HepG2 (cell line): Measurements from ENCODE around the gene APC2. TPM values are rescaled to one million over a fixed set of nuclear protein-coding genes. Genes with fewer than 3 reads are reported as not detected.

ENCODE experiments used
- BORCS8-MEF2B ChIP-seq: sonication (generic); formaldehyde crosslinking; IDR thresholded peaks from 2 replicates; pipeline ENCODE4 v1.8.0; 2022; ENCODE audit warnings: mild to moderate bottlenecking, missing genetic modification reagents
- CCAR2 ChIP-seq: fragments of 200-400 bp; formaldehyde crosslinking; optimal IDR thresholded peaks from 2 replicates; pipeline ENCODE3; 2018; ENCODE audit warnings: low read depth, mild to moderate bottlenecking, low read length, moderate library complexity
- KDM3A ChIP-seq: IDR thresholded peaks from 2 replicates; pipeline ENCODE4 v1.6.1; 2018; ENCODE audit warnings: low read depth, missing compliant biosample characterization
- MAZ ChIP-seq, 2 experiments: sonication (generic) in 1 of 2; formaldehyde crosslinking in 1 of 2; IDR thresholded peaks; 2 replicates each; pipeline versions ENCODE4 v1.5.0 to v1.6.1; 2012 to 2020; ENCODE audit warnings: low read depth in 2 of 2, mild to moderate bottlenecking in 2 of 2, borderline replicate concordance in 1 of 2, improper control_type of control experiment in 1 of 2, low read length in 1 of 2, missing genetic modification reagents in 1 of 2, moderate library complexity in 1 of 2
- MED8 ChIP-seq: sonication (generic); formaldehyde crosslinking; IDR thresholded peaks from 2 replicates; pipeline ENCODE4 v1.8.1; 2023; ENCODE audit warnings: mild to moderate bottlenecking, missing genetic modification reagents; ENCODE audit not compliant: insufficient replicate concordance
- WIZ ChIP-seq: sonication (generic); formaldehyde crosslinking; IDR thresholded peaks from 2 replicates; pipeline ENCODE4 v1.5.1; 2020; ENCODE audit warnings: mild to moderate bottlenecking, missing genetic modification reagents
- ZNF335 ChIP-seq: sonication (generic); formaldehyde crosslinking; IDR thresholded peaks from 2 replicates; pipeline ENCODE4 v1.4.0; 2020; ENCODE audit warnings: missing genetic modification reagents
- ZNF33A ChIP-seq: sonication (generic); formaldehyde crosslinking; IDR thresholded peaks from 2 replicates; pipeline ENCODE4 v1.5.1; 2020; ENCODE audit warnings: missing genetic modification reagents, mild to moderate bottlenecking, moderate library complexity, borderline replicate concordance
- ZNF383 ChIP-seq: sonication (generic); formaldehyde crosslinking; IDR thresholded peaks from 2 replicates; pipeline ENCODE4 v1.4.0; 2020; ENCODE audit warnings: missing genetic modification reagents, mild to moderate bottlenecking, borderline replicate concordance
- ZNF510 ChIP-seq: sonication (generic); formaldehyde crosslinking; IDR thresholded peaks from 2 replicates; pipeline ENCODE4 v1.4.0; 2020; ENCODE audit warnings: low read depth, mild to moderate bottlenecking, missing genetic modification reagents
- ZNF564 ChIP-seq: sonication (generic); formaldehyde crosslinking; IDR thresholded peaks from 2 replicates; pipeline ENCODE4 v1.8.1; 2023; ENCODE audit warnings: mild to moderate bottlenecking, missing genetic modification reagents
- polyA plus RNA-seq, 8 experiments: library from polyadenylated mRNA; depleted of rRNA in 3 of 8; stranded (reverse) in 7 of 8; unstranded in 1 of 8; fragments of >200 nt; fragmentation: Illumina TruSeq in 4 of 8; extraction: Trizol in 4 of 8; gene quantifications; 2 replicates each; pipeline versions ENCODE4 v1.2.1 to v1.2.3, GENCODE V29; 2011 to 2016; ENCODE audit warnings: low read depth in 4 of 8, missing spikeins in 1 of 8, mixed read lengths in 1 of 8; ENCODE audit not compliant: insufficient read depth in 1 of 8
- total RNA-seq, 5 experiments: library from RNA; depleted of rRNA; stranded (reverse); fragments of >200 nt; fragmentation: Illumina TruSeq; extraction: Trizol; gene quantifications; 2 replicates each; pipeline ENCODE4 v1.2.3, GENCODE V29; 2016; ENCODE audit warnings: low read depth in 1 of 5
- TF ChIP-seq, protein P1 (sequence below): sonication (generic); formaldehyde crosslinking; IDR thresholded peaks from 2 replicates; pipeline ENCODE4 v1.9.0; 2021; ENCODE audit warnings: missing genetic modification reagents, mild to moderate bottlenecking, borderline replicate concordance
- TF ChIP-seq, protein P2 (sequence below): sonication (generic); formaldehyde crosslinking; IDR thresholded peaks from 2 replicates; pipeline ENCODE4 v1.5.0; 2020; ENCODE audit warnings: mild to moderate bottlenecking, missing genetic modification reagents
- TF ChIP-seq, protein P3 (sequence below): fragments of 450-650 bp; IDR thresholded peaks from 2 replicates; pipeline ENCODE4 v1.6.1; 2017
- TF ChIP-seq, protein P4 (sequence below): sonication (generic); formaldehyde crosslinking; IDR thresholded peaks from 2 replicates; pipeline ENCODE4 v1.8.1; 2023; ENCODE audit warnings: mild to moderate bottlenecking, moderate library complexity, missing genetic modification reagents
- TF ChIP-seq, protein P5 (sequence below): sonication (generic); formaldehyde crosslinking; IDR thresholded peaks from 2 replicates; pipeline ENCODE4 v1.8.1; 2023; ENCODE audit warnings: mild to moderate bottlenecking, missing genetic modification reagents

APC2 gene
- total and polyA plus RNA-seq, 2 of the 13 experiments (the other 11 are each of a cell fraction or from before 2014, with no cell fraction given) = 0.08 to 0.22 TPM

DNA sequence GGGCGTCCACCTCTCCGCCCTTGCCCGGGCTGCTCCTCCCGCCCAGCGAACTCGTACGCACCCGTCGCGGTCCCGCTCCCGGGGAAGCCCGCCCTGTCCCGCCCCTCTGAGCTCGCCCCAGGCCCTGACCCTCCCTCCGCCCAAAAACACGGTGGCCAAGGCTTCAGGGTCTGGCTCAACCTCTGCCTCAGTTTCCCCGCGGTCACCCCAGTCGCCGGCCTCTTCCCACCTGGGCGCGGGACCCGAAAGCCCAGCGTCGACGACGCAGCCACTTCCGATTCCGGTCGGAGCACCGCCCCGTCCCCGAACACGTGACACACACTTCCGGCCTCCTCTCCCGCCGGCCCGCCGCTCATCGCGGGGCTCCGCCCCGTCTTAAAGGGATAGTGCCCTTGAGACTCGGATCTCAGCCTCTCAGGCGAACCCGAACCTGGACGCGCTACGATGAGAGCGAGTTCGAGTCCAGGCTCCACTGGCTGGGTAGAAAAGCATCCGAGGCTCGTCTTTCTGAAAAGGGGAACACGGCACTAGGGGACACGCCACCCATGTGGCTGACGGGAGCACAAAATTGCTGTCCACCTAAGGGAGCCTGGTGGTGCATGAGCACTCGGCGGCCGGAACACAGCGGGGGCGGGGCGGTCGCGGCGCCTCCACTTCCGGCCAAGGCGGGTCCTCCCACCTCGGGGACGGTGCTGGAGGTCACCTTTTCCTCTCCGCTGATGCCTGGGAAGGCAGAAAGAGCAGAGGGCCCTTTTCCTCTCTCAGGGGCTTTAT lies 29.2 kb downstream of the APC2 start, which contains the start of gene C19orf25 (continued):
- TF ChIP-seq, protein P1, sequence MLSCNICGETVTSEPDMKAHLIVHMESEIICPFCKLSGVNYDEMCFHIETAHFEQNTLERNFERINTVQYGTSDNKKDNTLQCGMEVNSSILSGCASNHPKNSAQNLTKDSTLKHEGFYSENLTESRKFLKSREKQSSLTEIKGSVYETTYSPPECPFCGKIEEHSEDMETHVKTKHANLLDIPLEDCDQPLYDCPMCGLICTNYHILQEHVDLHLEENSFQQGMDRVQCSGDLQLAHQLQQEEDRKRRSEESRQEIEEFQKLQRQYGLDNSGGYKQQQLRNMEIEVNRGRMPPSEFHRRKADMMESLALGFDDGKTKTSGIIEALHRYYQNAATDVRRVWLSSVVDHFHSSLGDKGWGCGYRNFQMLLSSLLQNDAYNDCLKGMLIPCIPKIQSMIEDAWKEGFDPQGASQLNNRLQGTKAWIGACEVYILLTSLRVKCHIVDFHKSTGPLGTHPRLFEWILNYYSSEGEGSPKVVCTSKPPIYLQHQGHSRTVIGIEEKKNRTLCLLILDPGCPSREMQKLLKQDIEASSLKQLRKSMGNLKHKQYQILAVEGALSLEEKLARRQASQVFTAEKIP (CRISPR knock-in tag) = no peak
- TF ChIP-seq, protein P2, sequence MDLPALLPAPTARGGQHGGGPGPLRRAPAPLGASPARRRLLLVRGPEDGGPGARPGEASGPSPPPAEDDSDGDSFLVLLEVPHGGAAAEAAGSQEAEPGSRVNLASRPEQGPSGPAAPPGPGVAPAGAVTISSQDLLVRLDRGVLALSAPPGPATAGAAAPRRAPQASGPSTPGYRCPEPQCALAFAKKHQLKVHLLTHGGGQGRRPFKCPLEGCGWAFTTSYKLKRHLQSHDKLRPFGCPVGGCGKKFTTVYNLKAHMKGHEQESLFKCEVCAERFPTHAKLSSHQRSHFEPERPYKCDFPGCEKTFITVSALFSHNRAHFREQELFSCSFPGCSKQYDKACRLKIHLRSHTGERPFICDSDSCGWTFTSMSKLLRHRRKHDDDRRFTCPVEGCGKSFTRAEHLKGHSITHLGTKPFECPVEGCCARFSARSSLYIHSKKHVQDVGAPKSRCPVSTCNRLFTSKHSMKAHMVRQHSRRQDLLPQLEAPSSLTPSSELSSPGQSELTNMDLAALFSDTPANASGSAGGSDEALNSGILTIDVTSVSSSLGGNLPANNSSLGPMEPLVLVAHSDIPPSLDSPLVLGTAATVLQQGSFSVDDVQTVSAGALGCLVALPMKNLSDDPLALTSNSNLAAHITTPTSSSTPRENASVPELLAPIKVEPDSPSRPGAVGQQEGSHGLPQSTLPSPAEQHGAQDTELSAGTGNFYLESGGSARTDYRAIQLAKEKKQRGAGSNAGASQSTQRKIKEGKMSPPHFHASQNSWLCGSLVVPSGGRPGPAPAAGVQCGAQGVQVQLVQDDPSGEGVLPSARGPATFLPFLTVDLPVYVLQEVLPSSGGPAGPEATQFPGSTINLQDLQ = no peak
- TF ChIP-seq ZNF383 (CRISPR knock-in tag) (no peak), BORCS8-MEF2B (CRISPR knock-in tag) (peak; percentile 60), ZNF335 (CRISPR knock-in tag) (no peak; the same call in 1 of the 2 replicates), MED8 (CRISPR knock-in tag) (no peak), MAZ (IDR thresholded peaks at IDR 0.05; ENCODE audit: borderline replicate concordance, low read depth, low read length) (no peak), MAZ (CRISPR knock-in tag; IDR thresholded peaks at IDR 0.05; ENCODE audit: low read depth) (peak; percentile 26; the same call in 1 of the 2 replicates), WIZ (CRISPR knock-in tag) (0 out of 2 replicates have a peak, but pooled peaks have one; percentile 34), ZNF510 (CRISPR knock-in tag) (no peak), CCAR2 (no peak), ZNF564 (CRISPR knock-in tag) (0 out of 2 replicates have a peak, but pooled peaks have one; percentile 29), KDM3A (CRISPR knock-in tag) (0 out of 2 replicates have a peak, but pooled peaks have one; percentile 45), ZNF33A (peak; percentile 85; the same call in 1 of the 2 replicates)
- TF ChIP-seq, protein P3, sequence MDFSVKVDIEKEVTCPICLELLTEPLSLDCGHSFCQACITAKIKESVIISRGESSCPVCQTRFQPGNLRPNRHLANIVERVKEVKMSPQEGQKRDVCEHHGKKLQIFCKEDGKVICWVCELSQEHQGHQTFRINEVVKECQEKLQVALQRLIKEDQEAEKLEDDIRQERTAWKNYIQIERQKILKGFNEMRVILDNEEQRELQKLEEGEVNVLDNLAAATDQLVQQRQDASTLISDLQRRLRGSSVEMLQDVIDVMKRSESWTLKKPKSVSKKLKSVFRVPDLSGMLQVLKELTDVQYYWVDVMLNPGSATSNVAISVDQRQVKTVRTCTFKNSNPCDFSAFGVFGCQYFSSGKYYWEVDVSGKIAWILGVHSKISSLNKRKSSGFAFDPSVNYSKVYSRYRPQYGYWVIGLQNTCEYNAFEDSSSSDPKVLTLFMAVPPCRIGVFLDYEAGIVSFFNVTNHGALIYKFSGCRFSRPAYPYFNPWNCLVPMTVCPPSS = no peak
- TF ChIP-seq, protein P4, sequence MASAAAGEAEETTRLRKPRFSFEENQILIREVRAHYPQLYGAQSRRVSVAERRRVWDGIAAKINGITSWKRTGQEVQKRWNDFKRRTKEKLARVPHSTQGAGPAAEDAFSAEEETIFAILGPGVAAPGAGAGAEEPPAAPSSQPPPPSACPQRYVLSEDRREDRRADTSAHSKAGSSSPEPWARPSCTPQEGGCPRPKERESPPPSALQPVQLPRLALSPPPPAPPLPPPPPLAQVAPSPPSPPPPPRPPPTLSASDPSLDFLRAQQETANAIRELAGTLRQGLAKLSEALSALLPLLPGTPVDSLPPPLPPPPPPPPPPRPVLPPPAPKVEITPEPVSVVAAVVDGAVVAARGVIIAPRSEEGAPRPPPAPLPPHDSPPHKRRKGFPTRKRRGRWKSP = 0 out of 2 replicates have a peak, but pooled peaks have one; percentile 33
- TF ChIP-seq, protein P5, sequence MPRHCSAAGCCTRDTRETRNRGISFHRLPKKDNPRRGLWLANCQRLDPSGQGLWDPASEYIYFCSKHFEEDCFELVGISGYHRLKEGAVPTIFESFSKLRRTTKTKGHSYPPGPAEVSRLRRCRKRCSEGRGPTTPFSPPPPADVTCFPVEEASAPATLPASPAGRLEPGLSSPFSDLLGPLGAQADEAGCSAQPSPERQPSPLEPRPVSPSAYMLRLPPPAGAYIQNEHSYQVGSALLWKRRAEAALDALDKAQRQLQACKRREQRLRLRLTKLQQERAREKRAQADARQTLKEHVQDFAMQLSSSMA (CRISPR knock-in tag) = 0 out of 2 replicates have a peak, but pooled peaks have one; percentile 46
